DMS53 (cell line): ENCODE measurements around the gene VAV2.

Experiments
- DNase-seq: peaks from one replicate; lab custom pipeline; 2025; lab: John Stamatoyannopoulos, UW

Gene VAV2

GRCh38 chr9:133980864-133981588, 11.1 kb downstream of the VAV2 start:
- DNase-seq: no peak

GRCh38 chr9:133979921-133980863, 11.9 kb downstream of the VAV2 start:
- DNase-seq: no peak

GRCh38 chr9:133979273-133979920, 12.7 kb downstream of the VAV2 start:
- DNase-seq: no peak

GRCh38 chr9:133978899-133979272, 13.2 kb downstream of the VAV2 start:
- DNase-seq: no peak

- DNase-seq: no peak
Observed at GRCh38 chr9:133978226-133978898, 13.8 kb downstream of the VAV2 start.

GRCh38 chr9:133977421-133978201, 14.5 kb downstream of the VAV2 start:
- no peak for DNase-seq

GRCh38 chr9:133976887-133977286, 15.2 kb downstream of the VAV2 start:
- DNase-seq: no peak

- DNase-seq: no peak
Observed at GRCh38 chr9:133976191-133976861, 15.8 kb downstream of the VAV2 start.

GRCh38 chr9:133975511-133975910, 16.6 kb downstream of the VAV2 start:
- DNase-seq: no peak

GRCh38 chr9:133974631-133975341, 17.3 kb downstream of the VAV2 start:
- no peak for DNase-seq

GRCh38 chr9:133973791-133974630, 18.1 kb downstream of the VAV2 start:
- no peak for DNase-seq

- no peak for DNase-seq
Observed at GRCh38 chr9:133973111-133973790, 18.9 kb downstream of the VAV2 start.

GRCh38 chr9:133971981-133972941, 19.9 kb downstream of the VAV2 start:
- DNase-seq: no peak

- DNase-seq: no peak
Observed at GRCh38 chr9:133971121-133971951, 20.8 kb downstream of the VAV2 start.

- no peak for DNase-seq
Observed at GRCh38 chr9:133970581-133971058, 21.5 kb downstream of the VAV2 start.
